NCI-H526 (cell line): ENCODE results near the gene IL32.
"Not testable (repeated sequence)": the region's sequence is repeated elsewhere in the genome, so short reads cannot be mapped to it uniquely, and the experiment has no call there.

ENCODE experiments used
- DNase-seq, 2 experiments: peaks; one replicate each; lab custom pipeline; 2025; lab: John Stamatoyannopoulos, UW

The IL32 gene

GRCh38 chr16:3070608-3071111 lies 5.2 kb downstream of the IL32 start:
- no peak for DNase-seq

DNA sequence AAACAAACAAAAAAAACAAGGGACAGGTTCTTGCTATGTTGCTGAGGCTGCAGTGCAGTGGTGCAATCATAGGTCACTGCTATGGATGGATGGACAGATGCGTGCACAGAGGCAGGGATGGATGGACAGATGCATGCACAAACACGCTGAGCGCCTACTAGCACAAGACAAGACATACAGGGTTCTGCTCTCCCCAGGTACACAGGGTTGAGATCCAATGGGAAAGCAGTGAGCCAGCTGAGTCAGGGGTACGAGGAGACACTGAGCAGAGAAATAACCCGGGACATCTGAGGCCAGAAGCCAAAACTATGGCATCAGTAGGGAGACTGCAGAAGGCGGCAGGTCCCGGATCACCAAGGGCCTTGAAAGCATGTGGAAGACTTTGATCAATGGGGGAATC lies 6.2 kb downstream of the IL32 start:
- no peak for DNase-seq

GRCh38 chr16:3072148-3072547 lies 6.7 kb downstream of the IL32 start:
- not testable (repeated sequence) for DNase-seq

DNA sequence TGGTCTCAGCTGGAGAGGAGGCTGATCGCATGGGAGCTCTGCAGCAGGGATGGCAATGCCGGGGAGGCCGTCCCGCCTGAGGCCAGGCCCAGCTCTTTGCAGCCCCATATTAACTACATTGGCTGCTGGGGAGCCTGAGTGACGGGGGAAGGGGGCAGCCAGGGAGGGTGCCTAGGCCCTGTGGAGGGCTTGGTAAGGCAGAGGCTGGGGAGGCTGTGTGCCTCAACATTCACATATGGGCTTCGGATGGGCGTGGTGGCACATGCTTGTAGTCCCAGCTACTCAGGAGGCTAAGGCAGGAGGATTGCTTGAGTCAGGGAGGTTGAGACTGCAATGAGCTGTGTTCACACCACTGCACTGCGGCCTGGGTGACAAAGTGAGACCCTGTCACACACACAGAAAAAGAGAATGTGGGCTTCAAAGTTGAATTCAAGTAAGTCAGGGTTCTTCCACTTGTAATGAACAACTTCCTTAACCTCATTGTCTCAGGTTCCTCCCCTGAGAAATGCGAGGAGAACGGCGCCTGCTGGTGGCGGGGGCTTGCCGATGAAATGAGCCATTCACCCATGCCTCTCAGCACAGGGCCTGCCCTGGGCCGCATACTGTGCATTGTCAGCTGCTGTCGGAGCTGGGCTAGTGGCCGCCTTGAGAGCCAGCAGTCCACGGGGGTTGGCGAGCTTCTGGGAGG lies 7.3 kb downstream of the IL32 start:
- DNase-seq: not testable (repeated sequence)

DNA sequence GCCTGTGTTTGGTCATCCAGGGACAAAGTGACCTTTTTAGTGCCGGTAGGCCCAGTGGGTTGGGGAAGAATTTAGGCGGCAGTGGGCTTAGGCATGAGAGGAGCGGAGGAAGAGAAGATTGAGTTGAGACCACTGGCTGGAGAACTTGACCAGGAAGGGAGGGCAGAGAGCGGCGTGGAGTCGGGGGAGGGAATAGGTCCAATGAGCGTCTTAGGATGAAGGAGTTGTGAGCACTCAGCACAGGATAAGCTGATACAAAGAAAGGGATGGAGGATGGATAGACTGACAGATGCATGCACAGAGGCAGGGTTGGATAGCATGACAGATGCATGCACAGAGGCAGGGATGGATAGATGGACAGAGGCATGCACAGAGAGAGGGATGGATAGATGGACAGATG lies 8.0 kb downstream of the IL32 start:
- no peak for DNase-seq

GRCh38 chr16:3074860-3075522 lies 9.6 kb downstream of the IL32 start:
- DNase-seq: no peak

DNA sequence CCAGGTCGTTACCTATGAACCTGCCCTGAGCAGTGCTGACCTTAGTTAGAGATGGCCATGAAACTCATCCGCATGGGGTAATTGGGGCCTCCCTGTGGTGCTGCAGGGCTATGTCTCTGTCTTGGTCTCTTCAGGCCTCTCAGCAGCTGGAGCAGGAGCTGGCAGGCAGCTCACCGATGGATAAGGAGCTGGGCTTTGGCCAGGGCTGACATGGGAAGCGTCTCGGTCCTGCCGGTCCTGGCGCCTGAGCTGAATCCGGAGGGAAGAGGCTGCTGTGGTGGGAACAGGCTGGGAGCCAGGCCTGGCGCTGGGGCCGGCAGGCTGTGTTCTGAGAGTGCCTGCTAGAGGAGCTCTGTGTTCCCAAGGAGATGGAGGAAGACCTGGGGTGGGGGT lies 10.1 kb downstream of the IL32 start:
- DNase-seq: no peak

DNA sequence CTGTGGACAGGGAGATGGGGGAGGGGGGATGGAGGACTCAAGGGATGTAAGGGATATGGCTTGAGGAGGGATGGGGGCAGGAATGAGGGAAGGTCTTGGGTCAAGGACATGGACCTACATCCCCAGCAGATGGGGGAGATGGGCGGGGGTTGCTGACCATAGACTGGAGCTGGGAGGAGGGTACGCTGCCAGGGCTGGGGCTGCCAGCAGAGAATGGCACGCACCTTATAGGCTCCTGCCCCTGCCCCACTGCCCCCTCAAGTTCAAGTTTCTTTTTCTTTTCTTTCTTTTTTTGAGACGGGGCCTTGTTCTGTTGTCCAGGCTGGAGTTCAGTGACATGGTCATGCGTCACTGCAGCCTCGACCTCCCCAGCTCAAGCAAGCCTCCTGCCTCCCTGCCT lies 10.5 kb downstream of the IL32 start:
- DNase-seq: not testable (repeated sequence)

DNA sequence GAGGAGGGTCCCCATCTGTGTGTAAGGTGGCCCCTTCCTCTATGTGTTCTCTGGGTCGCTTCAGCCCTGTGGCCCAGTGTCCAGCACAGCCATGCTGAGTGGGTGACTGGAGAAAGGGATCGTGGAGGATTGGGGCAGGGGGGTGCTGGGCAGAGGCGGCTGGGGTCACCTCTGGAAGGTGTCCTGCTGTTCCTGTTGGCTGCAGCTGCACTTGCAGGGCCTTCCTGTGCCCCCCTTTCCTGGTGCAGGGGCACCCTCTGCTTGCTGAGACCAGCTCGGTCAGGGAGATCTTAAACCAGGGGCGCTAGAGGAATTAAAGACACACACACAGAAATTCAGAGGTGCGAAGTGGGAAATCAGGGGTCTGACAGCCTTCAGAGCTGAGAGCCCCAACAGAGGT lies 11.1 kb downstream of the IL32 start:
- no peak for DNase-seq

DNA sequence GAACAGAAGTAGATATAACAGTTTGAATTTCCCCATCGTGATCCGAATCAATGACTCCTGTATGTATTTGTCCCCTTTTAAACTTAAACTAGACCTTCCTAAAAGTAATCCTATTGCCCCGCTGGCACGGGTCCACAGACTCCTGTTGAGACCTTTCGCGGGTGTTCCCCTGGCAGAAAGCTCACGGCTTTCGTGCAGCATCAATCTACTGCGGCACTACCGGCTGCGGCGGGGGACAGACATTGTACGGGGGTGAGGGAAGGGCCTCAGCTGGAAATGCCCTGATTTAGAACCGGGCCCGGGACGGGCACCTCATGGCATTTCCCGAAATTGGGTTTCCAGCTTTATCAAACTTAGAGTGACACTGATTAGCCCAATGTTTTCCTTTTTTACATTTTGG lies 14.6 kb downstream of the IL32 start:
- DNase-seq: no peak

DNA sequence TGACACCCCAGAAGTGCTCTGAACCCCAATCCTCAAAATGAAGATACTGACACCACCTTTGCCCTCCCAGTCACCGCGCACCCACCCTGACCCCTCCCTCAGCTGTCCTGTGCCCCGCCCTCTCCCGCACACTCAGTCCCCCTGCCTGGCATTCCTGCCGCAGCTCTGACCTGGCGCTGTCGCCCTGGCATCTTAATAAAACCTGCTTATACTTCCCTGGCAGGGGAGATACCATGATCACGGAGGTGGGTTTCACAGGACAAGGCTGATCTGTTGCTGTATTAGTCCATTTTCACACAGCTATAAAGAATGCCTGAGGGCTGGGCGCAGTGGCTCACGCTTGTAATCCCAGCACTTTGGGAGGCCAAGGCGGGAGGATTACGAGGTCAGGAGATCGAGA lies 16.5 kb downstream of the IL32 start:
- not testable (repeated sequence) for DNase-seq

DNA sequence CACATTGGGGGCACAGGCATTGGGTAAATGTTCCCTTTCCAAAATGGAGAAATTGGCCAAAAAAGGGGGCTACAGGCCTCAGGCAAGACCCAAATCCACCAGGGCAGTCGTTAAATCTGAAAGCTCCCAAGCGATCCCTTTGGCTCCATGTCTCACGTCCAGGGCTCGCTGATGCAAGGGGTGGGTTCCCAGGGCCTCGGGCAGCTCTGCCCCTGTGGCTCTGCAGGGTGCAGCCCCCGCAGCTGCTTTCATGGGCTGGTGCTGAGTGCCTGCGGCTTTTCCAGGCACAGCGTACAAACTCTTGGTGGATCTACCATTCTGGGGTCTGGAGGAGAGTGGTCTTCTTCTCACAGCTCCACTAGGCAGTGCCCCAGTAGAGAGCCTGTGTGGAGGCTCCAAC lies 18.0 kb downstream of the IL32 start:
- not testable (repeated sequence) for DNase-seq

GRCh38 chr16:3084491-3084890 lies 19.1 kb downstream of the IL32 start:
- DNase-seq: no peak

DNA sequence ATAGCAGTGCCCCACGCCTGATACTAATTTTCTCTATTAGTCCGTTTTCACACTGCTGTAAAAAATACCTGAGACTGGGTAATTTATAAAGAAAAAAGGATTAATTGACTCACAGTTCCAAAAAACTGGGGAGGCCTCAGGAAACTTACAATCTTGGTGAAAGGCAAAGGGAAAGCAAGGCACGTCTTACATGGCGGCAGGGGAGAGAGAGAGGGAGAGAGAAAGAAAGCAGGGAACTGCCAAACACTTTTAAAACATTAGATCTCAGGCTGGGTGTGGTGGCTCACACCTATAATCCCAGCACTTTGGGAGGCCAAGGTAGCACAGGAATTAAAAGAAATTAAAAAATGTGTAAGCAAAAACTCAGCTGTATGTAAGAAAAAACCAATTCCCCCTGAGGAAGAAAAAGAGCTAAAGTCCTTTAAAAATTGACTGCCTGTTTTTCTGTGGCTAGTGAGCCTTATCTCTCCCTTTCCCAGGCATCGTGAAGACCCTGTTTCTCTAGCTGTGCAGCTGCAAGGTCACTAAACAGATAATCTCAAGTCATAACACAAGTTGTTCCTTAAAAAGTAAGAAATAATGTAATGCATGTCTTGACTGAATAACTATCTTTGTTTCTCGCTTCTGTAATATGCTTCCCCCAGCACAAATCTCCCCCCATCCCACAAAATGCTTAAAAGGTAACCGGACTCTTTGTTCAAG lies 19.7 kb downstream of the IL32 start:
- no peak for DNase-seq

DNA sequence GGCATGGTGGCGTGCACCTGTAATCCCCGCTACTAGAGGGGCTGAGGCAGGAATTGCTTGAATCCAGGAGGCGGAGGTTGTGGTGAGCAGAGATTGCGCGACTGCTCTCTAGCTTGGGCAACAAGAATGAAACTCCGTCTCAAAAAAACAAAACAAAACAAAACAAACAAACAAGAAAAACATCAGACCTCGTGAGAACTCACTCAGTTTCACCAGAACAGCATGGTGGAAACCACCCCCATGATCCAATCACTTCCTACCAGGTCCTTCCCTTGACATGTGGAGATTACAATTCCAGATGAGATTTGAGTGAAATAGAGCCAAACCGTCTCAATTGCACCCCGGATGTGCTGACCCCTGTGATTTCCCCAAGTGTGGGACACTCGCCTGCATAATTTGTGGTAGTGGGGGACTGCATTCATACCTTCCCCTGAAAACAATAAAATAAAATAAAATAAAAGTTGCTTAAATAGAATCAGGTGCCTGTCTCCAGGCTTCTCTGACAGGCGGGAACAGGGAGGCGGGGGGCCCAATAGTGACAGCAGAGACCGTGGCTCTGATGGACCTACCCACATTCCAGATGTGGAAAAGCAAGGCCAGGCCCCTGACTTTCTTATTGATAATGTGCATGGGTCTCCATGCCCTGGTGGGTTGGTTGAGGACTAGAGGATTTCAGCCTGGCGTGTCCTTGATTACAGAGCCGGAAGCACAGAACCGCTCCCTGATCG lies 20.6 kb downstream of the IL32 start:
- DNase-seq: no peak

GRCh38 chr16:3086596-3087242 lies 21.3 kb downstream of the IL32 start:
- DNase-seq: no peak

DNA sequence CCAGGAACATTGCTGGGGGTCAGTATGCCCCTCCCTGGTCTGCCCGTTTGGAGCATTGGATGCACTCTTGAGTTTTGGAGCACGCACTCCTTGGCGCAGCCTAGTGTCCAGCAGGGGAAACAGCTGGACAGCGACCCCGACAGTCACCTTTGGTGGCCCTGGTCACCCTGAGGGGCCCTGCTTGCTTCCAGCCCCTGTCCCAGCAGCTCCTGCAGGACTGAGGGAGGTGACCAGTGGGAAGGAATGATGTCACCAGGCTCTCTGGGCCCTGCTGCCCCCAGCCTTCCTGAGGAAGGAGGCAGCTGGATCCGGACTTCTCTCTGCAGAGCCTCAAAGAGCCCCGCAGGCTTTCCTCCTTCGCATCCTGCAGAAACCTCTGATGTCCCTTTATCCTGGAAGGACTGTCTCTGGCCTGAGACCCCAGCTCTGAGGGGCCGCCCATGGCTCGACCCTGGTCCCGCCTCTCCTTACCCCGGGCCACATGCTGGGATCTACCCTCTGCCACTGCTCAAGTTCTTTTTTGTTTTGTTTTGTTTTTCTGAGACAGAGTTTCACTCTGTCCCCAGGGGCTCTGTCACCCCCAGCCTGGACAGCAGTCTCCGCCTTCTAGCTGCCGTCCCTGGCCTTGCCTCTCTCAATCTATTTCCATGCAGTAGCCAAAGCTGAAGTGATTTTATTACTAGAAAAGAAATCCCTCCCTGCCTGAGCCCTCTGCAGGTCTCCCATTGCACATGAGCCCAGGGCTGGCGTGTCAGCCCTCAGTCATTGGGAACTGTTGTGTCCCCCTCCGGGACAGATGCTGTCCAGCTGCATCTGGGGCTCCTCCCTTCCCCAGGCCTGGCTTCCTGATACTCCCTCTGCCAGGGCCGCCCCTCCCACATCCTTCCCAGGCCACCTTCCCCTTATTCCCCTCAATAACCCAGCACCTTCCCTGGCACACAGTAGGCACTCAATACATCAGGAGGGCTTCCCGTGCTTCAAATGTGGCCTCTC lies 22.1 kb downstream of the IL32 start:
- DNase-seq: no peak

DNA sequence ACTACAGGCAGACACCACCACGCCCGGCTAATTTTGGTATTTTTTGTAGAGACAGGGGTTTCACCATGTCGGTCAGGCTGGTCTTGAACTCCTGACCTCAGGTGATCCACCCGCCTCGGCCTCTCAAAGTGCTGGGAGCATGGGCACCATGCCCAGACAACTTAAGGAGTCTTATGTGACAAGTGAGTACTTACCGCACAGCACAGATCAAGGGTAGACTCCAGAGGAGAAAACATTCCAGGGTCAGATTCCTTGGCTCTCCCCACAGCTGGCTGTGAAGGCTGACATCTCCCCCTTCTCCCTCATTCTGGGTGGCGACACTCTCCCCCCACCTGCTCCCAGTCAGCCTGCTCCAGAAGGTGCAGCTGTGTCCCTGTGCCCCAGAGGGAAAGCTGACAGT lies 23.0 kb downstream of the IL32 start:
- DNase-seq: no peak

- DNase-seq: no peak
These were observed 23.7 kb downstream of the IL32 start for GRCh38 chr16:3088925-3089716.
